ENCODE results near the gene USP22. TPM values are rescaled to one million over a fixed set of nuclear protein-coding genes. Genes with fewer than 3 reads are reported as not detected.

USP22 gene
- total RNA-seq, 3 donors from 2014 or later (not counting 1 experiment from before 2014, with no cell fraction given): 121 to 155 (median 140) TPM

DNA sequence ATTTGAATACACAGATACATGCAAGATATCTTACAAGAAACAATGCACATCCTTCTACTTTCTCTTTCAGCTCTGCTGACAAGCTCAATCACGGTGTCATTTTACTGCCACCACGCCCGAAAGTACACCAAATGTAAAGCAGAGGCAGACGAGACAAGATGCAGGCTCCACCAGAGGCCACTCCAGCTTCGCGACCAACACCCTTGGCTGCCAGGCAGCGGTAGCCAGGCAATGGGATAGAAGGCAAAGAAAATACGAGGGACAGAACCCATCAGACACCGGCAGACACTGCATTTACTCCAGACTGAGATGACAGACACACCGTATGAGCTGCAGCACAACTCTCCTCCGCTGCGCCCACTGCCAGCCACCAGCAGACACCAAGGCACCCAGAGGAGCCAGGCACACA, 41.0 kb downstream of the USP22 start:
- DNase-seq (no peak), ATAC-seq (peak in 1 of 3 donors; percentile 28)
- Mint-ChIP-seq H3K4me1 (peaks cover 6 to 12% of the 10 kb centered on the region in 2 donors), H3K27ac (peak overlapping the region; percentile 66 to 74), H3K9me3 (no peaks in the 10 kb centered on the region), H3K4me3 (no peak overlapping the region), H3K27me3 (ENCODE audit: low read depth in 2 of 2) (no peaks in the 10 kb centered on the region), H3K36me3 (peaks cover 4% of the 10 kb centered on the region)
- H3K27ac ChIP-seq (ENCODE audit: low read length): no peak overlapping the region
- TF ChIP-seq, protein P1, sequence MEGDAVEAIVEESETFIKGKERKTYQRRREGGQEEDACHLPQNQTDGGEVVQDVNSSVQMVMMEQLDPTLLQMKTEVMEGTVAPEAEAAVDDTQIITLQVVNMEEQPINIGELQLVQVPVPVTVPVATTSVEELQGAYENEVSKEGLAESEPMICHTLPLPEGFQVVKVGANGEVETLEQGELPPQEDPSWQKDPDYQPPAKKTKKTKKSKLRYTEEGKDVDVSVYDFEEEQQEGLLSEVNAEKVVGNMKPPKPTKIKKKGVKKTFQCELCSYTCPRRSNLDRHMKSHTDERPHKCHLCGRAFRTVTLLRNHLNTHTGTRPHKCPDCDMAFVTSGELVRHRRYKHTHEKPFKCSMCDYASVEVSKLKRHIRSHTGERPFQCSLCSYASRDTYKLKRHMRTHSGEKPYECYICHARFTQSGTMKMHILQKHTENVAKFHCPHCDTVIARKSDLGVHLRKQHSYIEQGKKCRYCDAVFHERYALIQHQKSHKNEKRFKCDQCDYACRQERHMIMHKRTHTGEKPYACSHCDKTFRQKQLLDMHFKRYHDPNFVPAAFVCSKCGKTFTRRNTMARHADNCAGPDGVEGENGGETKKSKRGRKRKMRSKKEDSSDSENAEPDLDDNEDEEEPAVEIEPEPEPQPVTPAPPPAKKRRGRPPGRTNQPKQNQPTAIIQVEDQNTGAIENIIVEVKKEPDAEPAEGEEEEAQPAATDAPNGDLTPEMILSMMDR (IDR thresholded peaks at IDR 0.05): no peak
- H3K27me3 ChIP-seq (ENCODE audit: control insufficient read depth, insufficient read depth, low read length): no peaks in the 10 kb centered on the region
- H3K9me3 ChIP-seq (ENCODE audit: control insufficient read depth, insufficient read depth, low read length): no peaks in the 10 kb centered on the region
- intact Hi-C loops (cut with micrococcal nuclease): no loop called here
- 88% methylated on average over 12 of the region's 12 CpGs for WGBS (ENCODE audit: insufficient coverage)
- H3K4me1 ChIP-seq (ENCODE audit: control insufficient read depth, insufficient read depth, low read length): no peaks in the 10 kb centered on the region
- H3K4me3 ChIP-seq (ENCODE audit: low read length): no peak overlapping the region
- peaks cover 53% of the 10 kb centered on the region for H3K36me3 ChIP-seq (ENCODE audit: control insufficient read depth, insufficient read depth, low read length)

- 92% methylated on average over 7 of the region's 7 CpGs for WGBS (ENCODE audit: insufficient coverage)
- H3K36me3 Mint-ChIP-seq: no peaks in the 10 kb centered on the region
Observed at GRCh38 chr17:21001111-21001812, 41.5 kb downstream of the USP22 start.

DNA sequence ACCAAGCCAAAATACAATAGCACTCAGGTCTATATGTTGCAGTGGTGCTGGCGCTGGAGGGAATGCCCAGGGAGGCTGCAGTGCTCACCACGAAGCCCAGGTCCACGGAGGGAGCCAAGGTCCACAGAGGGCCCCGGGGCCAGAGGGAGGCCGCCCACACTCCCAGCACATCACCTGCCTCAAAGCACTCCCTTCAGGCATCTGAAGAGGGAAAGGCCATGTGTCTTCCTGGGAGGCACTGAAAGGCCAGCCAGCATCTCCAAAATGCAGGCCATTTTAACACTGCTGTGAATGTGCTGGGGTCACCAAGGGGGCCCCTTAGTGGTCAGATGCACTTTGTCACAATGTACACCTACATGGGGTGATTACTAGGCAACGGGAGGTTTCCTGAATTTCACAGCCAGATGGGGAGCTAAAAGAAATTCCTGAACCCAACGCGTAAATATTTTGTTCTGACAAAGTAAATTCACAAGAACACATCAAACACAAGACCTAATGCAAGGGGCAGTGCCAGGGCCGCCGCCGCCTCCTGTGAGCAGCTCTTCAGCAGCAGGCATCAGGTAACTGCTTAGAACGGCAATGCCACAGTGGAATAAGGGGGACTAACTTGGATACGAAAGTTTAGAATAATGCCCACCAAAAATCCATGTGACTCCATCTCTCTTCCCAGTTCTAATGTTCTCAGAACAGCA, 42.8 kb downstream of the USP22 start:
- Histone ChIP-seq H3K27ac (ENCODE audit: low read length) (no peak overlapping the region), H3K9me3 (ENCODE audit: control insufficient read depth, insufficient read depth, low read length) (no peaks in the 10 kb centered on the region), H3K36me3 (ENCODE audit: control insufficient read depth, insufficient read depth, low read length) (peaks cover 38% of the 10 kb centered on the region), H3K4me1 (ENCODE audit: control insufficient read depth, insufficient read depth, low read length) (no peaks in the 10 kb centered on the region), H3K4me3 (ENCODE audit: low read length) (no peak overlapping the region), H3K27me3 (ENCODE audit: control insufficient read depth, insufficient read depth, low read length) (no peaks in the 10 kb centered on the region)
- intact Hi-C loops (cut with micrococcal nuclease): no loop called here
- DNase-seq: no peak
- ATAC-seq: no peak
- TF ChIP-seq, protein P1 (IDR thresholded peaks at IDR 0.05): no peak
- Mint-ChIP-seq H3K4me1 (peaks cover 6 to 12% of the 10 kb centered on the region in 2 donors), H3K27ac (peak overlapping the region in 1 of 2 donors; percentile 8), H3K36me3 (no peaks in the 10 kb centered on the region), H3K9me3 (no peaks in the 10 kb centered on the region), H3K27me3 (ENCODE audit: low read depth in 2 of 2) (no peaks in the 10 kb centered on the region), H3K4me3 (no peak overlapping the region)
- WGBS (ENCODE audit: insufficient coverage): 92% methylated on average over 13 of the region's 13 CpGs

More at GRCh38 chr17:21001111-21001812, 41.5 kb downstream of the USP22 start:
- no peak overlapping the region for H3K4me3 ChIP-seq (ENCODE audit: low read length)
- H3K27me3 ChIP-seq (ENCODE audit: control insufficient read depth, insufficient read depth, low read length): no peaks in the 10 kb centered on the region
- H3K4me1 ChIP-seq (ENCODE audit: control insufficient read depth, insufficient read depth, low read length): no peaks in the 10 kb centered on the region
- H3K27me3 Mint-ChIP-seq (ENCODE audit: low read depth in 2 of 2): no peaks in the 10 kb centered on the region
- H3K27ac ChIP-seq (ENCODE audit: low read length): no peak overlapping the region
- TF ChIP-seq, protein P1 (IDR thresholded peaks at IDR 0.05): no peak
- no peaks in the 10 kb centered on the region for H3K9me3 ChIP-seq (ENCODE audit: control insufficient read depth, insufficient read depth, low read length)
- H3K9me3 Mint-ChIP-seq: no peaks in the 10 kb centered on the region
- intact Hi-C loops (cut with micrococcal nuclease): no loop called here
- no peak overlapping the region for H3K4me3 Mint-ChIP-seq
- H3K27ac Mint-ChIP-seq: peak overlapping the region; percentile 66 to 74
- no peak for ATAC-seq
- DNase-seq: no peak
- peaks cover 6 to 12% of the 10 kb centered on the region in 2 donors for H3K4me1 Mint-ChIP-seq
- H3K36me3 ChIP-seq (ENCODE audit: control insufficient read depth, insufficient read depth, low read length): peaks cover 50% of the 10 kb centered on the region

Measured in natural killer cell (primary cell).